Activated naive CD4-positive, alpha-beta T cell treated with anti-CD3 and anti-CD28 coated beads for 36 hours (primary cell): Measurements from ENCODE around the gene WDSUB1. TPM values are rescaled to one million over a fixed set of nuclear protein-coding genes. Genes with fewer than 3 reads are reported as not detected.

ENCODE experiments used
- CTCF ChIA-PET: fragments of 350-600 bp; sonication (Branson Sonifier 250); formaldehyde crosslinking; loops from one replicate; lab custom pipeline; 2021; ENCODE audit warnings: antibody characterized with exemption; lab: Charles Lee
- DNase-seq: peaks from one replicate; pipeline ENCODE4 v3.0.0-alpha.2; 2020
- H3K27ac Mint-ChIP-seq: one replicate; pipeline ENCODE4 v1.8.0; 2021; ENCODE audit warnings: mild to moderate bottlenecking, mixed read lengths
- H3K27me3 Mint-ChIP-seq: one replicate; pipeline ENCODE4 v1.8.0; 2021; ENCODE audit warnings: low read depth, mixed read lengths
- H3K36me3 Mint-ChIP-seq: one replicate; pipeline ENCODE4 v1.8.0; 2021; ENCODE audit warnings: low read depth, mixed read lengths
- H3K4me1 Mint-ChIP-seq: one replicate; pipeline ENCODE4 v1.8.0; 2021; ENCODE audit warnings: low read depth, mixed read lengths
- H3K4me3 Mint-ChIP-seq: one replicate; pipeline ENCODE4 v1.8.0; 2021; ENCODE audit warnings: mild to moderate bottlenecking, moderate library complexity, mixed read lengths
- H3K9me3 Mint-ChIP-seq: one replicate; pipeline ENCODE4 v1.8.0; 2021; ENCODE audit warnings: mixed read lengths
- intact Hi-C: fragments of 100-400 bp; cut with micrococcal nuclease; formaldehyde crosslinking; loops from one replicate; pipeline ENCODE4 v1.15.1; 2023
- total RNA-seq, 2 experiments: library from RNA; stranded (reverse); gene quantifications; one replicate each; pipeline ENCODE4 v1.2.3, GENCODE V29; 2021

Gene WDSUB1
- total RNA-seq, 2 experiments from 2014 or later: 5.6 to 6.6 TPM

- Mint-ChIP-seq H3K9me3 (no peaks in the 10 kb centered on the region), H3K4me3 (no peak overlapping the region), H3K27ac (no peak overlapping the region), H3K36me3 (peaks cover 1% of the 10 kb centered on the region), H3K4me1 (peaks cover 10% of the 10 kb centered on the region), H3K27me3 (no peaks in the 10 kb centered on the region)
- CTCF ChIA-PET: no interaction called here
- intact Hi-C loops: no loop called here
- no peak for DNase-seq
These were observed 58.4 kb downstream of the WDSUB1 start for GRCh38 chr2:159228081-159228581.

- CTCF ChIA-PET: no interaction called here
- Mint-ChIP-seq H3K9me3 (no peaks in the 10 kb centered on the region), H3K27ac (no peak overlapping the region), H3K27me3 (no peaks in the 10 kb centered on the region), H3K4me1 (peaks cover 10% of the 10 kb centered on the region), H3K36me3 (no peaks in the 10 kb centered on the region), H3K4me3 (no peak overlapping the region)
- intact Hi-C loops: no loop called here
- no peak for DNase-seq
These were observed 59.0 kb downstream of the WDSUB1 start for GRCh38 chr2:159227467-159227866.

- no peak for DNase-seq
- Mint-ChIP-seq H3K9me3 (no peaks in the 10 kb centered on the region), H3K4me1 (peaks cover 10% of the 10 kb centered on the region), H3K4me3 (no peak overlapping the region), H3K27me3 (no peaks in the 10 kb centered on the region), H3K27ac (no peak overlapping the region), H3K36me3 (no peaks in the 10 kb centered on the region)
- intact Hi-C loops: no loop called here
- CTCF ChIA-PET: no interaction called here
These were observed 59.7 kb downstream of the WDSUB1 start for GRCh38 chr2:159226608-159227385.

GRCh38 chr2:159226059-159226461 is 60.4 kb downstream of the WDSUB1 start:
- Mint-ChIP-seq H3K9me3 (no peaks in the 10 kb centered on the region), H3K27me3 (no peaks in the 10 kb centered on the region), H3K36me3 (no peaks in the 10 kb centered on the region), H3K4me3 (no peak overlapping the region), H3K4me1 (peaks cover 10% of the 10 kb centered on the region), H3K27ac (no peak overlapping the region)
- peak; percentile 35 for DNase-seq
- intact Hi-C loops: no loop called here
- CTCF ChIA-PET: no interaction called here

- Mint-ChIP-seq H3K27me3 (no peaks in the 10 kb centered on the region), H3K27ac (no peak overlapping the region), H3K4me3 (no peak overlapping the region), H3K9me3 (no peaks in the 10 kb centered on the region), H3K36me3 (no peaks in the 10 kb centered on the region), H3K4me1 (peaks cover 10% of the 10 kb centered on the region)
- CTCF ChIA-PET: no interaction called here
- intact Hi-C loops: no loop called here
- DNase-seq: no peak
These were observed 61.2 kb downstream of the WDSUB1 start for GRCh38 chr2:159225025-159226016.

- Mint-ChIP-seq H3K9me3 (no peaks in the 10 kb centered on the region), H3K4me1 (peaks cover 10% of the 10 kb centered on the region), H3K4me3 (no peak overlapping the region), H3K27me3 (no peaks in the 10 kb centered on the region), H3K27ac (no peak overlapping the region), H3K36me3 (no peaks in the 10 kb centered on the region)
- intact Hi-C loops: no loop called here
- CTCF ChIA-PET: no interaction called here
- DNase-seq: no peak
These were observed 62.3 kb downstream of the WDSUB1 start for GRCh38 chr2:159224061-159224813.

- H3K4me1 Mint-ChIP-seq: no peaks in the 10 kb centered on the region
- no peak for DNase-seq
- H3K9me3 Mint-ChIP-seq: no peaks in the 10 kb centered on the region
- CTCF ChIA-PET: no interaction called here
- no peak overlapping the region for H3K4me3 Mint-ChIP-seq
- H3K27ac Mint-ChIP-seq: no peak overlapping the region
- H3K27me3 Mint-ChIP-seq: no peaks in the 10 kb centered on the region
- intact Hi-C loops: no loop called here
- H3K36me3 Mint-ChIP-seq: no peaks in the 10 kb centered on the region
These were observed 67.0 kb downstream of the WDSUB1 start for GRCh38 chr2:159219394-159219998.

- intact Hi-C loops: no loop called here
- CTCF ChIA-PET: no interaction called here
- no peaks in the 10 kb centered on the region for H3K9me3 Mint-ChIP-seq
These were observed 68.1 kb downstream of the WDSUB1 start for GRCh38 chr2:159218389-159218788.

GRCh38 chr2:159217676-159218075 is 68.8 kb downstream of the WDSUB1 start:
- H3K27ac Mint-ChIP-seq: no peak overlapping the region
- no peak overlapping the region for H3K4me3 Mint-ChIP-seq
- no peaks in the 10 kb centered on the region for H3K27me3 Mint-ChIP-seq
- H3K4me1 Mint-ChIP-seq: no peaks in the 10 kb centered on the region
- no peaks in the 10 kb centered on the region for H3K9me3 Mint-ChIP-seq
- CTCF ChIA-PET: interaction anchor here (0.7 kb wide), 1 partner anchor 253 kb away, joined by 3 read pairs; no protein-coding TSS in a partner anchor
- intact Hi-C loops: no loop called here
- DNase-seq: no peak
- H3K36me3 Mint-ChIP-seq: no peaks in the 10 kb centered on the region

More at GRCh38 chr2:159218389-159218788, 68.1 kb downstream of the WDSUB1 start:
- no peaks in the 10 kb centered on the region for H3K27me3 Mint-ChIP-seq
- H3K4me1 Mint-ChIP-seq: no peaks in the 10 kb centered on the region
- H3K27ac Mint-ChIP-seq: no peak overlapping the region
- H3K36me3 Mint-ChIP-seq: no peaks in the 10 kb centered on the region
- DNase-seq: no peak
- H3K4me3 Mint-ChIP-seq: no peak overlapping the region

- H3K9me3 Mint-ChIP-seq: no peaks in the 10 kb centered on the region
- H3K27ac Mint-ChIP-seq: no peak overlapping the region
- DNase-seq: no peak
- no peak overlapping the region for H3K4me3 Mint-ChIP-seq
- peaks cover 7% of the 10 kb centered on the region for H3K4me1 Mint-ChIP-seq
- CTCF ChIA-PET: interaction anchor here (1.7 kb wide), 1 partner anchor 96 kb away, joined by 4 read pairs; no protein-coding TSS in a partner anchor
- no peaks in the 10 kb centered on the region for H3K27me3 Mint-ChIP-seq
- H3K36me3 Mint-ChIP-seq: no peaks in the 10 kb centered on the region
- intact Hi-C loops: no loop called here
These were observed 71.4 kb downstream of the WDSUB1 start for GRCh38 chr2:159215116-159215515.

GRCh38 chr2:159214325-159214865 is 72.1 kb downstream of the WDSUB1 start:
- H3K4me1 Mint-ChIP-seq: peaks cover 14% of the 10 kb centered on the region
- CTCF ChIA-PET: interaction anchor here (1.7 kb wide), 1 partner anchor 96 kb away, joined by 4 read pairs; no protein-coding TSS in a partner anchor
- no peaks in the 10 kb centered on the region for H3K36me3 Mint-ChIP-seq
- no peak overlapping the region for H3K27ac Mint-ChIP-seq
- no peak for DNase-seq
- intact Hi-C loops: no loop called here
- no peaks in the 10 kb centered on the region for H3K27me3 Mint-ChIP-seq
- H3K4me3 Mint-ChIP-seq: no peak overlapping the region
- no peaks in the 10 kb centered on the region for H3K9me3 Mint-ChIP-seq
